GM18520 (cell line): Measurements from ENCODE around the gene PWP1.

ENCODE experiments used
- ATAC-seq: cut with Tn5 transposase; IDR thresholded peaks from one replicate; pipeline ENCODE4 v1.9.1; 2021; ENCODE audit not compliant: unreplicated experiment

The PWP1 gene

DNA sequence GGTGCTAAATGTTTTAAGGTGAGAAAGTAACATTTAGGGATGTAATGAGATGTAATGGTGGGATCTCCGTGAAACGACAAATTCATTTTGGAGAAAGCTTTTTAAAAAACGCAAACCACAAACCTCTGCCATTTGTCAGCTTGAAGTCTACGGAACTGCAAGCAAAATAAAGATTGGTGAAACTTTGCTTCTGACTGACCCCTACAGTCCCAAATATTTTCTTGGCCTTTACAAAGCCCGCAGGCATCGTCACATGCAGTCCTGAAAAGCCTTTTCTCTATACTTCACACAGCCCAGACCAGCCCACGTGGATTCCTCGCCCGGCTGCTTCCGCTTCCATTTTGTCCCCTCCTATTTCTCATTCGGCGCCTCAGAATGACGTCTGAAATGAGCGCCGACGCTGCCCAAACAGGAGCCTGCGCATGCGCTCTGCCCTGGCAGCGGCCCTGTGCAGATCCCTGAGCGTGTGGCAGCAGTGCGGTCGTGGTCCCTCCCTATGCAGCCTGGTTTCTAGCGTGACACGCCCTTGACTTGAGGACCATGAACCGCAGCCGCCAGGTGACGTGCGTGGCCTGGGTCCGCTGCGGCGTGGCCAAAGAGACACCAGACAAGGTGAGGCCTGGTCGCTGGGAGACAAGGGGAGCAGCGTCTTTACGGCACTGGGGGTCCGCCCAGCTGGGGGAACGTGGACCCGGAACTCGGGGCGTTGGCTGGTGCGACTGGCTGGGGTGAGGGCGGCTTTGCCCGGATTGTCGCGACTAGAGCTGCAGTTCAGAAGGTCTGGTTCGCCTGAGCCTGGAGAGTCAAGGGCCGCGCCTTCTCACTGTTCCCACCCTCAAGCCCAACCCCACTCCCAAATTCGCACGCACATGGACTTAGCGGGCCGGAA lies at the start of gene PWP1:
Gene PWP1 (plus strand): TSS at position 440 of the 889 bp plus-strand sequence. CDS start 101 bp downstream, at position 541.
- peak; percentile 74 for ATAC-seq

DNA sequence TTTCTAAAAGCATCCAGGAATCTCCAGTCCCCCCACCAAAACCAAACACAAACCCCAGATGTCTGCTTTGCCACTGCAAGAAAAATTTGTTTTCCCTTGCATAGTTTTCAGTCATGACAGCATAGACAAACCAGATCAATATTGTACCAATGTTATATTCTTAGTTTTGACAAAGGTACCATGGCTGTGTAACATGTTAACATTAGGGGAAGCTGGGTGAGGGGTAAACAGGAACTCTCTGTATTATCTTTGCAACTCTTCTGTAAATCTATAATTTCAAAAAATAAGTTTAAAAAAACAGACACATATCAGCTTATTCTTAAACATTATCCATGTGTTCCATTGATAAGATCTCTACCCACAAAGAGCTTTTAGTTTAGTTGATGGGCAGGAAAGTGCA lies 44.4 kb upstream of the PWP1 start:
- no peak for ATAC-seq

DNA sequence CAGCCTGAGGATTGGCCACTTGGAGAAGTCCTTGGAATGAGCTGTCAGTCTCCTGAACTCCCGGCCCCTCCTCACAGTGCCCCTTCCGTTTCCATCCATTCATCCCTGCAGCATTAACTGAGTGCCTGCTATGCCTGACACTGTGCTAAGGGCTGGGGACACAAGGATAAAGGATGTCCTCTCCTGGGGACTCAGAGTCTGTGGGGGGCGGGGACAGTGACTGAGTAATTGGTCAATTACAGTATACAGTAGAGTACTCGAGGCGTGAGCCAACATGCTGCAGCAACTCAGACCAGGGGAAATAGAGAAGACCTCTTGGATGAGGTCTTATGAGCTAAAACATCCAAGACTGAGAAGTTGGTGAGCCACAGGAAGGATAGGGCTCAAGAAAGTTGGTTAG lies 43.4 kb upstream of the PWP1 start:
- no peak for ATAC-seq

DNA sequence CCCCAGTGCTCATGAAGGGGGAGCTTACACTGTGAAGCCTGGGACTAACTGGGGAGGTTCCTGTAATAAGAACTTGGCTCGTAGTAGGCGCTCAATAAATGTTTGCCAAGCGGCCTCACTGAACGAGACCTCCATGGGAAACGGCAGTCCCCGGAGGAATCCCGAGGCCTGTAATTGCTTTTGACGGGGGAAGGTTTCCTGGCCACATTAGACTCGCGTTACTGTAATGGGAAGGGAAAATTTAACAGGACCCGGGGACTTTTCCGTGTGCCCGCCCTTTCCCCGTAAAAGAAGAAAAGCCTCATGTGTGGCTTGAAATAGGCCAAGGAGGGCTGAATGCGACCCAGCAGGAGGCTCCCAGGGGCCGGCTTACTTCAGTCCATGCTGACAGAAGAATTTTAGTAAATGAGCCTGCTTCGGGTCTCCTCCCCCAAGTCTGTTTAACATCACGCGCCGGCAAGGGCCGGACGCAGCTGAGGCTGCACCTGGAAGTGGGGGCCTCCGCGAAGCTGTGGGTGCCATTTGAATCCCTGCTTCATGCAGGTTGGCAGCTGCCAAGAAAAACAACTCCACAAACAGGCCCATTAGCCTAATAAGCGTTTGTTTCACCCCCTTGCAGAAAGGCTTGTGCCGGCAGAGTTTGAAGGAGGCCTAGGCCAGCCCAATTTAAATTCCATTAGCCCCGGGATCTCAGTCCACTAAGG lies 39.8 kb upstream of the PWP1 start:
- no peak for ATAC-seq

DNA sequence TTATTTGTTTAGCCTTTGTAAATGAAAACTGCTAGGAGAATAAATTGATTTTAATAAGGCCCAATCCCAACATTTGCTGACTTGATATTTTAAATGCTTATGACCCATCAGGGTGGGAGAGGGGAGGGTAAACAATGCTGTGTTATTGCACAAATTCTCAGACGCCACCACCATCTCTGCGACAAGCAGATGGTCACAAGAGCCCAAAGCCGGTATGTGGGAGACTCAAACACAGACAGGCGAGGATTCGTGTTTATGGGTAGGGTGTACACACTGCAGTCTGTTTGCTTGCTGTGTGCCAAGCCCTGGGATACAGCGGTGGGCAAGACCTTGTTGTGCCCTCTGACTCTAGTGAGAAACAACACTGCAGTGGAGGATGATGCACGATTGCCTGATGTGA lies 39.2 kb upstream of the PWP1 start:
- no peak for ATAC-seq

DNA sequence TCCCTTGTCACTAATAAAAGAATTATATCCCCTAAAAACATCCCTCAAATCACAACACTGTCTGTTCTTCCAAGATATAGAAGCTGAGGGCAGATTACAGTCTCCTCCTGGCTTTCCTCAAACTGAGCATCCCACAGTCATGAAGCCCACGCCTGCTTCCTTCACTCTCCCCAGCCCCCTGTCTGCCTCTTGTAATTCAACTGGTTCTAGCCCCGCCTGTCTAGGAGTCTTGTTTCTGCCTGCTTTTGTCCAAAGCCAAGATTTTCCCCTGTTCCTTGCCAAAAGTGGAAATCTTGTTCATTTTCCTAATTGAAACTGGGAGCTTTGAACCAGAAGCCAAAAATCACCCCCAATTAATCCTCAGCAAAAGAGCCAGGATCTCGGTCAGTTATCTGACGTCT lies 35.9 kb upstream of the PWP1 start:
- ATAC-seq: no peak

DNA sequence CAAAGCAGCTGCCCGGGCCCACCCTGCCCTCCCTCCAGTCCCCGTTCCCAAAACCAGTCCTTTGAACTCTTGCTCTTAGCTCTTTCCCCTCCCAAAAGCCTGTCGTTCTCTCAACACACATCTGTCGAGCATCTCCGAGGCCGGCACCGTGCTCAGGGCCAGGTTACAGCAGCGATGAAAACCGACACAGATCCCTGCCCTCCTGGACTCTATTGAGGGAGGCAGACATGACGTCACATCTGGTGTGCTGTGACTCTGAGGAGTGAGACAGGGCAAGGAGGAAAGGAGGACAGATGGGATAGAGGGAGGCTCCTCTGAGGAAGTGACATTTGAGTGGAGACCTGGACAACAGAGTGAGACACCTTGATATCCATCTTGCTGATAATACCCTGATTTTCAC lies 34.6 kb upstream of the PWP1 start:
- ATAC-seq: no peak

DNA sequence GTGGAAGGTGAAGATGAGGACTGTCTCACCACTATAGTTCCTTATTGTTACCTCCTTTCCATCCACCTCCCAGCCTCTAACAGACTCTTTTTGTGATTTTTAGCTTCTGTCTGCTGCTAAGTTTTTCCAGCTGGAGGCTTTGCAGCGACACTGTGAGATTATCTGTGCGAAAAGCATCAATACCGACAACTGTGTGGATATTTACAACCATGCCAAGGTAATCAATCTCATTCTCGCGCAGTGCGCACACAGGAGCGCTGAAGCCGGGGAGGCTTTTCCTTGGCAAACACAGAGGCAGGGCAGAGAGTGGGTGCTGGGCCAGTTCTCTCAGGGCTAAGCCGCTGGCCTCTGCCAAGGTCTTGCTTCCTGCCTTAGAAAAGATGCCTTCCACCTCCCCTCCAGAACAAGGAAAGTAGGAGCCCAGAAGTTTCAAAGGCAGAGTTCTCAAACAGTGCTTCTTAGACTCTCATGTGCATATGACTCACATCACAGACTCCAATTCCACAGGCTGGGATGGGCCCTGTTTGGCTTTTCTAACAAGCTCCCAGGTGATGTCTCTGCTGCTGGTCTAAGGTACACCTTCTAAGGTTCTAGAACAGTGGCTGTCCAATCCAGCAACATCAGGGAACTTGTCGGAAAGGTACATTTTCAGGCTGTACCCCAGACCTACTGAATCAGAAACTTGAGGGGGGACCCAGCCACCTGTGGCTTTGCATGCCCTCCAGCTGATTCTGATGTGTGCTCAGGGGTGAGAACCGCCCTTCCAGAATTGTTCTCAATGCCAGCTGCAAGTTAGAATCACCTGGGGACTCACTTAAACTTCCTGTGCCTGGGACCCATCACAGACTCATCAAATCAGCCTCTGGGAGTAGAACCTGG lies 33.8 kb upstream of the PWP1 start:
- no peak for ATAC-seq

DNA sequence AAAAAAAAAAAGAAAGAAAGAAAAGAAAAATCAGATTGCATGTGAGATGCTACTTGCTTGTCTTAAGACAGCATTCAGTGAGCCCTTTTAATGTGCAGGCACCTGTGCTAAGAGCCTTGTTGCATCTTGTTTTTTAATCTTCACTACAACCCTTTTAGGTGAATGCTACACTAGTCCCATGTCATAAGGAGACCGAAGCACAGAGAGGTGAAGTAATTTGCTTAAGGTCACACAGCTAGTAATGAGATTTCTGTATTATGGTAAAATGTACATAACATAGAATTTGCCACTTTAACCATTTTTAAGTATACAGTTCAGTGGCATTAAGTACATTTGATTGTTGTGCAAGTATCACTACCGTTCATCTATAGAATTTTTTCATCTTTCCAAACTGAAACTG lies 32.1 kb upstream of the PWP1 start:
- ATAC-seq: no peak

DNA sequence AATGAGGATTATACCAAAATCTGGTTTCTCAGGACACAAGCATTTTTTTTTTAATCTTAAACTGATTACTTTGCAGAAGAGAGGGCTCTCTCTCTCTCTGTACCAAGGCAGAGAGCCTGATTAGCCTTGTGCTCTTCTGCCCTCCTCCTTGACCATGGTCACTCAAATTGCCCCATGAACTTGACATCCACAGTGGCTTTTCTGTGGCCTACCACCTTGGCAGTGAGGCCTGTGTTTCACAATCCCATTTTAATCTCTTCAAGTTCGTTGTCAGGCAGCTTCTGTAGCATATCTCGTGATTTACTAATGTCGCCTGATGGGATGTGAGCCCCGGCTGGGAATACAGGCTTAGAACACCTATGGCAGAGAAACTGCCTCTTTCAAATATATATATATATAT lies 30.7 kb upstream of the PWP1 start:
- no peak for ATAC-seq

DNA sequence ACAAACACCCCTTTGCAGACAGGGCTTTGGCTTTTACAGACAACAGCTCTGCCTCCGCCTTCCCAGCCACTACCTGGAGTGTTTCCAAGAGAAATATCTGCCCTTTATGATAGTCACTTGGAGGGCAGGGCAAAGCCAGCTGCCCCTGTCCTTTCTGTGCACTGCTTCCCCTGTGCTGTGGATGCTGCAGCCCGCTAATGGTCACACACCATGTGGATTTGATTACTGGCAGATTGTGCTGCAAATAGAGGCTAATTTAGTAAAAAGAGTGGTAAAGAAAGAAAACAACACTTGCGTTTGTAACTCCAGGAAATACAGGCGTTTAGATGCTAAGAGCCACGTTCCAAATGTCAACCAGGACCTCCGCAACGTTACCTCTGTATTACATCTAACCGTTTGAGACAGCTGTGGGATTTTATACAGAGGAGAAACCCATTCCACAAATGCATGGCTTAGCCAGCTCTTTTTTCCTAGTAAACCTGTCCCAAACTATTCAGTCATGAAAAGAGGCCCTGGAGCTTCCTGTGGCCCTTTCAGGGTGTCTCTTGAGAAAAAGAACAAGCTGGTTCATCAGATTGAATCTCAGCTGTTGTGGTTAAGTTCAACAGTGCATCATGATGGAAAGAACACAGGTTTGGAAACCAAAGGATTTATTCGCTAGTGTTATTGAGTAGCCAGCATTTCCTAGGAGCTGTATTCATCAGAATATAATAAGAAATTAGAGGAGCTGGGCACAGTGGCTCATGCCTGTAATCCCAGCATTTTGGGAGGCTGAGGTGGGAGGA lies 30.1 kb upstream of the PWP1 start:
- ATAC-seq: no peak

DNA sequence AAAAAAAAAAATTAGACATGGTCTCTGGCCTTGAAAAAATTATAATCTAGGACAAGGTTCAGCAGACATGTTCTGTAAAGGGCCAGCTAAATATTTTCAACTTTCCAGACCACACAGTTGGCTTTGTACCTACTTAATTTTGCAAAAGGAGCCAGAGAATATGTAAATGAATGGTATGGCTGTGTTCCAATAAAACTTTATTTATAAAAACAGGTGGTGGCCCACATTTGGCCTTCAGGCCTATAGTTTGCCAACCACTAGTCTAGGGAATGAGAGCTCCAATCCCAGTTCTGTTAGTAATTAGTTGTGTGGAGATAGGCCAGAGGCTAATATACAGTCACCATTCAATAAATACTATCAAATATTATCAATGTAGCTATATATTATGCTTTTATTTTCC lies 29.3 kb upstream of the PWP1 start:
- no peak for ATAC-seq

DNA sequence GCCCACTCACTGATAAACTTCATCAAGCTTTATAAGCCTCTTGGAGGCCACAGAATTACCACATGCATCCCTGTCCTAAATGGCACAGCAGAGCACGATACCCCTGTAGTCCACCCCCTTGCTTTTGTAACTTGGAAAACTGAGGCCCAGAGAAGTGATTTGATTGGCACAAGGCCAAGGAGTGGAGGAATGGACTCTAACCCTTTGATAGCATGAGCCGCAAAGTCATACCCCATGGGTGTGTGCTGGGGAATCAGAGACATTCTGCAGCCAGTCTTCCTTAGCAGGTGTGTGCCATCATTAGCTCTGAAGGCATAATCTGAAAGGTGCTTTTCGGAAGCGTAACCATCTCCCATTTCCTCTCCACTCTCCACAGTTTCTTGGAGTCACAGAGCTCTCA lies 28.5 kb upstream of the PWP1 start:
- no peak for ATAC-seq

DNA sequence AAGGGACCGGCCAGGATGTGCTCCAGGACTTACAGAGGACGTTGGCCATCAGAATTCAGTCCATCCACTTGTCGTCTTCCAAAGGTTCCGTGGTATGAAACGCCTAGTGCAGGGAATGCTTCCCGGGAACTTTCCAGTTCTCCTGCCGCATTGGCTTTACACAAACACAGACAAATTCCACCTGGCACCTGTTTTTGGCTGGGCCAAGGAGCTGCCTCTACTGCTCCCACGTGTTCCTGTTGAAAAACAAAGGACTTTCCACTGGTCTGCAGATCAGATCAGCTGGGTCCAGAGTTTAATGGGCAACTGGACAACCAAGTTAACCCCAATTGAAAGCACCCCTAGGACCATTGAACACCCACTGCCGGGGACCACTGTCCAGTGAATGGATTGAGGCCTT lies 28.0 kb upstream of the PWP1 start:
- ATAC-seq: no peak

DNA sequence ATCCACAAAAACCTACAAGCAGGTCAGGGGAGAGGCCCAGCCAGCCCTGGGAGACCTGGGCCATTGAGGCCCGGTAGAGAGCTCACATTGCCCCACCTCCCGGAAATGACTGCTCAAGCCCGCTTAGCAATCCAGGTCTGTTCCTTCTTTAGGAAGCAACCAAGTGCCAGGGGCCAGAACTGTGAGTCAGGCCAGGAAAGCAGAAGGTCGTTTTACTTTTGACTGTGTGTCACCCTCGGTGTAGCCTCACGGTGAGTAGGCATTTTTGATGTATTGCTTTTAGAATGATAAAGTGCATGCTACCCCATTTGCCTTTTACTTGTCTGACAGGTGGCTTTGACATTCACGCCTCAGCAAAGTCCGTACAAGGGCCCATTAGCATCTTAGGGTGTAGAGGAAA lies 25.4 kb upstream of the PWP1 start:
- no peak for ATAC-seq

DNA sequence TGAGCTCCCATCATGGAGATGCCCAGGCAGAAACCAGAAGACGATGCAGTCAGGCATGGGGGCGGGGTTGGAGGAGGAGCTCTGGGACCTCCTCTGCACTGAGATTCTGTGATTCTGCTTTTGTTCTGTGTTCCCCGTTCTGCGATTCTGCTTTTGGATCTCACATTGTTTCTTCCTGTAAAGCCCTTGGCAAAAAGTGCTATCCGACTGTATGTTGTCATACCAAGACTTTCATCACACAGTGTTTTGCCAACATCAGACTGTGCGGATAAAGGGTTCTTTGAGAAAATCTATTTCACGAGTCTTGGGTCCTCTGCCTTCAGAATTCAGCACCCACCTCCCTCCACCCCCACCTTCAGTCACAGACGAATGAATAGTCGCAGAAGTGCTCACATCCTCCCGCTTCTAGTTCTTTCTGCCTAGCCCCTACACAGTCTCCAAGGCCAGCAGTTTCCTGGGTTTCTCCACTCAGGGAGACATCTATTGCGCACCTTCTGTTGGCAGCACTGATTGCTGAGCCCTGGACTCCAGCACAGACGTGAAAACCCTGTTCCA lies 24.7 kb upstream of the PWP1 start:
- ATAC-seq: no peak

DNA sequence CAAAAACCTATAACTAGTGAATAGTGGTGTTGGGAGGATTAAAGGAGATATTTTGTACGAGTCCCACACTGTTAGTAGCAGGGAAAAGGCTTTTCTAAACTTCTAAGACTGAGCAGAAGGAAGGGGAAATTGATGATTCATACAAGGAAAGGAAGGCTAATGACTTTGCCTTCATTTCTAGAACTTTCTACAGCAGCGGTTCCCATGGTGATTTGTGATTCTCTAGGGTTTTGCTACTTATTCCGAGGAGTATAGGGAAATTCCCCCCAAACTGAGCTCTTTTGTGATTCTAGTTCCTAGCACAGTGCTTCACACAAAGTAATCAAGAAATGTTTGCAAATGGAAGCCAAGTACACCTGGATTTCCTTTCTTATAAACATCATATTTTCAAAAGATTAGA lies 23.8 kb upstream of the PWP1 start:
- no peak for ATAC-seq

DNA sequence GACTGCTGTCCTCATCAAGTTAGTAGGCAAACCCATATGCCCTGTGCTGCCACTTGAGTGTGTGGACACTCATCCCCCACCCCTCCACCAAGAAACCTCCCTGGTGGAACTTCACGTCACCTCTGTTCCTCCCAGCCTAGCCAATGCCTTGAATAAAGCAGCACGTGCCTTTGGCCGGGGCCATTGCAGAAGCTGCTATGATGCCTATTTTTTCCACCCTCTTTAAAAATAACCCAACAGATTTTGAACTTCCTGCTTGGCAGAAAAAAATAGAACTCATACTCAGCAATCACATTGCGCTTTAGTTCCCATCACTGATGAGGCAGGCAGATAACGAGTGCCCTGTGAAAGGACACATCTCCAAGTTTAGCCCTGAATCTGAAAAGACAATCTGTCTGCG lies 23.1 kb upstream of the PWP1 start:
- ATAC-seq: no peak

DNA sequence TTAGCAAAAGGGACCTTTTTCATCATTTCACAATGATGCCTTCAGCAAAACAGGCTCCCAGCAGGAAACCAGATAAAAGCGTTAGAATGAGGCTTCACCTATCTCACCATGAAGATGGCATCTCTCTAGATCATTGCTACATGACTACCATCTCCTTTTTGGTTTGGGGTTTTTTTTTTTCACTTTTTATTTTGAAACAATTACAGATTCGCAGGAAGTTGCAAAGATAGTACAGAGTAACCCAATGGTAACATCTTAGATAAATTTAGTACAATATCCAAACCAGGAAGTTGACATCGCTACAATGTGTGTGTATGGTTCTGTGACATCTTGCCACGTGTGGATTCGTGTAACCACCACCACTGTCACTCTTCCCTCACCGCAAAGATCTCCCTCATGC lies 22.3 kb upstream of the PWP1 start:
- ATAC-seq: no peak

DNA sequence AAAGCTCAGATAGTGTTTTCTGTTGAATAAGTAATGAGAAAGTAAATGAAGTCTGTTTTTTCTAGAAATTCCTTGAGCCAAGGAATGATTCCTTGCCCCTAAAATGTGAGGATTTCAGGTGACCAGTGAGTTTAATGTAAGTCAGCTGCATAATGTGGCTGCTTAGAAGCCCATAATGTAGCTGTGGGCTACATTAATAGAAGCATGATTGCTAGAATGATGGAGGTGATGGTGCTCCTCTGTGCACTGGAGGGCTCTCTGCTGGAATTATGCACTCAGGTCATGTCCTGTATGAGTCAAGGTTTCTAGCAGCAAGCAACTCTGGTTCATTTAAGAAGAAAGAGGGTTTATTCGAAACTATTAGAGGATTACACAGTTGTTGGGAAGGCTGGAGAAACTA lies 19.6 kb upstream of the PWP1 start:
- ATAC-seq: no peak
